ENCODE measurements around the gene FKBP5.
A peak's percentile ranks its signal among the peaks of the same experiment; 100 is the strongest.

Gene FKBP5

DNA sequence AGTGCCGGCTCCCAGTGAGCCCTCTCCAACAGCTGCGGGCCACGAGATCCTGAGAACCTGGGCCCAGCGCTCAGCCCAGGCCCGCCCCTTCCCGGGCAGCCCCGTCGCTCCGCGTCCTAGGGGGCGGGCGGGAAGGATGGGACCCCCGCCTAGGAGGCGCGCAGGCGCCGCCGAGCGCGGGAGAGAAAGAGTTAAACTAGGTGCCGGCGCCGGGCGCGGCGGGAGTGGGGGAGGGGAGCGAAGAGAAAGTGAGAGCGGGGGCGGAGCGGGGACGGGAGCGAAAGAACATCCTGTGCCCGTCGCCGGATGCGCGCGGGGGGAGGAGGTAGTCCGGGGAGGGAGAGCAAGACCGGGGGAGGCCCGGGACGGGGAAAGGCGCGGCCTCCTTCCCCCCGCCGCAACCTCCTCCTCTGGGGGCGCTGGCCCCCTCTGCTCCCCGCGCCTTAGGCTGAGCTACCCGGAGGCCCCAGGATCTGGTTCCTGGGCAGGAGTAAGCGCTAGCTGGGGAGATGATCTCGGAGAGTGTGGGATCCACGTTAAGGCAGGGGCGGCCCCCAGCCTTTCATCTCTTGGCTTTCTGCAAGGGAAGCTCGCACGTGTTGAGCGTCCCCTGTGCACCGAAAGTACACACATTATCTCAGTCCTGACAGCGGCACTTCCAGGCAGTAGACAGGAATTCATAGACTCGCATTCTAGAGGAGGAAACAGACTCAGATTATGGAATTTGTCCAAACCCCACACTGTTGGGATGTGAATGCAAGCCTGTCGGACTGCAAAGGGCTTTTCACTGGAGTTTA lies 43.2 kb upstream of the FKBP5 start:
- Histone ChIP-seq H3K79me2 (ENCODE audit: insufficient read depth, low read length) (no peaks in the 10 kb centered on the region), H3K4me1 (ENCODE audit: insufficient read depth, low read length, severe bottlenecking) (peaks cover 64% of the 10 kb centered on the region), H3K27me3 (ENCODE audit: insufficient read depth, low read length) (no peaks in the 10 kb centered on the region), H3K9me2 (ENCODE audit: low read depth, low read length) (no peaks in the 10 kb centered on the region), H3K4me3 (ENCODE audit: low read depth, low read length, poor library complexity, severe bottlenecking) (peak overlapping the region; percentile 70), H3K36me3 (ENCODE audit: insufficient read depth, low read length) (no peaks in the 10 kb centered on the region), H3K9me3 (ENCODE audit: low read length) (no peaks in the 10 kb centered on the region), H3F3A (ENCODE audit: insufficient read depth, low read length) (peaks cover 9% of the 10 kb centered on the region; the same call in 1 of the 2 replicates), H3K4me2 (ENCODE audit: low read length) (peak overlapping the region; percentile 74), H3K27ac (ENCODE audit: low read depth, low read length, poor library complexity, severe bottlenecking) (peak overlapping the region; percentile 97), H4K20me1 (ENCODE audit: insufficient read depth, low read length) (no peaks in the 10 kb centered on the region), H2AFZ (ENCODE audit: low read length) (no peak overlapping the region), H3K9ac (ENCODE audit: low read length) (peak overlapping the region; percentile 91)
- no peak for TF ChIP-seq EZH2 (IDR thresholded peaks at IDR 0.05; ENCODE audit: borderline replicate concordance, low read length)
- TF ChIP-seq, protein P1, sequence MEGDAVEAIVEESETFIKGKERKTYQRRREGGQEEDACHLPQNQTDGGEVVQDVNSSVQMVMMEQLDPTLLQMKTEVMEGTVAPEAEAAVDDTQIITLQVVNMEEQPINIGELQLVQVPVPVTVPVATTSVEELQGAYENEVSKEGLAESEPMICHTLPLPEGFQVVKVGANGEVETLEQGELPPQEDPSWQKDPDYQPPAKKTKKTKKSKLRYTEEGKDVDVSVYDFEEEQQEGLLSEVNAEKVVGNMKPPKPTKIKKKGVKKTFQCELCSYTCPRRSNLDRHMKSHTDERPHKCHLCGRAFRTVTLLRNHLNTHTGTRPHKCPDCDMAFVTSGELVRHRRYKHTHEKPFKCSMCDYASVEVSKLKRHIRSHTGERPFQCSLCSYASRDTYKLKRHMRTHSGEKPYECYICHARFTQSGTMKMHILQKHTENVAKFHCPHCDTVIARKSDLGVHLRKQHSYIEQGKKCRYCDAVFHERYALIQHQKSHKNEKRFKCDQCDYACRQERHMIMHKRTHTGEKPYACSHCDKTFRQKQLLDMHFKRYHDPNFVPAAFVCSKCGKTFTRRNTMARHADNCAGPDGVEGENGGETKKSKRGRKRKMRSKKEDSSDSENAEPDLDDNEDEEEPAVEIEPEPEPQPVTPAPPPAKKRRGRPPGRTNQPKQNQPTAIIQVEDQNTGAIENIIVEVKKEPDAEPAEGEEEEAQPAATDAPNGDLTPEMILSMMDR (IDR thresholded peaks at IDR 0.05; ENCODE audit: low read length) = no peak; the same call in 1 of the 2 replicates

DNA sequence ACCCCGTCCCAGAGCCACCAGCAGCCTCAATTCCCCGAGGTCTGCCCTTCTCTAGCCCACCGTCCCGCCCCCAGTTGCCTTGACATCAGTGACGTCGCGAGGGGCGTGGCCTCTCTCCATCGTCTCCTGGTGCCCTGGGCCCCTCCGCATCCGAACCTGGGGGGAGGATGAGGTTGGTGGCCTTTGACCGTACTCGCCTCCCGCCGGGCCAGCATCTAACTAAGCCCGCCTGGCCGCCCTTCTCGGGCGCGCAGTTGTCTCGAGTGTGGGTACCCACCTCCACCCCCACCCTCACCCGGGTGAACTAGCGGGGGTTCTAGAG lies 42.7 kb upstream of the FKBP5 start:
- peak overlapping the region; percentile 91 for H3K9ac ChIP-seq (ENCODE audit: low read length)
- H3K4me1 ChIP-seq (ENCODE audit: insufficient read depth, low read length, severe bottlenecking) = peaks cover 67% of the 10 kb centered on the region
- TF ChIP-seq EZH2 (IDR thresholded peaks at IDR 0.05; ENCODE audit: borderline replicate concordance, low read length) = no peak
- TF ChIP-seq, protein P1 (IDR thresholded peaks at IDR 0.05; ENCODE audit: low read length) = no peak
- H4K20me1 ChIP-seq (ENCODE audit: insufficient read depth, low read length) = no peaks in the 10 kb centered on the region
- H3K9me2 ChIP-seq (ENCODE audit: low read depth, low read length) = no peaks in the 10 kb centered on the region
- H3K36me3 ChIP-seq (ENCODE audit: insufficient read depth, low read length) = no peaks in the 10 kb centered on the region
- no peaks in the 10 kb centered on the region for H3K27me3 ChIP-seq (ENCODE audit: insufficient read depth, low read length)
- H3F3A ChIP-seq (ENCODE audit: insufficient read depth, low read length) = peaks cover 9% of the 10 kb centered on the region; the same call in 1 of the 2 replicates
- no peaks in the 10 kb centered on the region for H3K9me3 ChIP-seq (ENCODE audit: low read length)
- H3K4me2 ChIP-seq (ENCODE audit: low read length) = peak overlapping the region; percentile 74
- peak overlapping the region; percentile 70 for H3K4me3 ChIP-seq (ENCODE audit: low read depth, low read length, poor library complexity, severe bottlenecking)
- H3K79me2 ChIP-seq (ENCODE audit: insufficient read depth, low read length) = no peaks in the 10 kb centered on the region
- H2AFZ ChIP-seq (ENCODE audit: low read length) = no peak overlapping the region
- peak overlapping the region; percentile 97 for H3K27ac ChIP-seq (ENCODE audit: low read depth, low read length, poor library complexity, severe bottlenecking)

DNA sequence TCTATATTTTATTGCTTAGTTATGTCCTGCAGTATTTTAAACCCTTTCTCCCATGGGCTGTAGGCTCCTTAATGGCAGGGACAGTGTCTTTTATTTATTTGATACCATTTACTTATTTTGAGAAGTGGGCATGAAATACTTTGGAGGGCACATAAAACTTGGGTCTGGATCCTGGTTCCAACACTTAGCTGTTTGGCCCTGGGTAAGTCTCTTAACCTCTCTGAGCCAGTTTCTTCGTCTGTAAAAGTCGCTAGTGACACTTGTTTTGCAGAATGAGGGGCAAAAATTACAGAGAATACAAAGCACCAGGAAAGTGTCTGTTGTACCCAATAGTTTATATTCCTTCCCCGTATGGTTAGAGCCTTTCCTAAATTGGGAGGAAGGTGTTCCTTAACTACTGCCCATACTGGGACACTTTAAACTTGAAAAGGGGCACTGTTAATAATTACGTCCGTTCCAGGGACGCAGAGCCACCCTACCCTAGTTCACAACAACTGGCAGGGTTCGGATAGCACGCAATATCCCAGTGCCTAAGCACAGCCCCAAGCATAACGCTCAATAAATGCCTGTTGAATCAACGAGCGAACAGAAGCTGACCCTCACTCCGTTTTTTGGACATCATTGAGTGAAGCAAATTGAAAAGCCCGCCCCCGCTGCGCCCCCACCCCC lies 42.2 kb upstream of the FKBP5 start:
- Histone ChIP-seq H3K9ac (ENCODE audit: low read length) (peak overlapping the region; percentile 69), H4K20me1 (ENCODE audit: insufficient read depth, low read length) (no peaks in the 10 kb centered on the region), H3K27ac (ENCODE audit: low read depth, low read length, poor library complexity, severe bottlenecking) (peak overlapping the region; percentile 97), H3K36me3 (ENCODE audit: insufficient read depth, low read length) (no peaks in the 10 kb centered on the region), H3F3A (ENCODE audit: insufficient read depth, low read length) (peaks cover 9% of the 10 kb centered on the region; the same call in 1 of the 2 replicates), H3K9me3 (ENCODE audit: low read length) (no peaks in the 10 kb centered on the region), H3K4me1 (ENCODE audit: insufficient read depth, low read length, severe bottlenecking) (peaks cover 70% of the 10 kb centered on the region), H3K9me2 (ENCODE audit: low read depth, low read length) (no peaks in the 10 kb centered on the region), H3K4me3 (ENCODE audit: low read depth, low read length, poor library complexity, severe bottlenecking) (peak overlapping the region; percentile 70), H2AFZ (ENCODE audit: low read length) (no peak overlapping the region), H3K4me2 (ENCODE audit: low read length) (peak overlapping the region; percentile 74), H3K27me3 (ENCODE audit: insufficient read depth, low read length) (no peaks in the 10 kb centered on the region), H3K79me2 (ENCODE audit: insufficient read depth, low read length) (no peaks in the 10 kb centered on the region)
- TF ChIP-seq EZH2 (IDR thresholded peaks at IDR 0.05; ENCODE audit: borderline replicate concordance, low read length) = no peak
- TF ChIP-seq, protein P1 (IDR thresholded peaks at IDR 0.05; ENCODE audit: low read length) = no peak

Data from OCI-LY1 (cell line).